Measurements from ENCODE around the gene SUB1. TPM values are rescaled to one million over a fixed set of nuclear protein-coding genes. Genes with fewer than 3 reads are reported as not detected.

The SUB1 gene
- total RNA-seq, 1 donor from 2014 or later: 213 TPM

DNA sequence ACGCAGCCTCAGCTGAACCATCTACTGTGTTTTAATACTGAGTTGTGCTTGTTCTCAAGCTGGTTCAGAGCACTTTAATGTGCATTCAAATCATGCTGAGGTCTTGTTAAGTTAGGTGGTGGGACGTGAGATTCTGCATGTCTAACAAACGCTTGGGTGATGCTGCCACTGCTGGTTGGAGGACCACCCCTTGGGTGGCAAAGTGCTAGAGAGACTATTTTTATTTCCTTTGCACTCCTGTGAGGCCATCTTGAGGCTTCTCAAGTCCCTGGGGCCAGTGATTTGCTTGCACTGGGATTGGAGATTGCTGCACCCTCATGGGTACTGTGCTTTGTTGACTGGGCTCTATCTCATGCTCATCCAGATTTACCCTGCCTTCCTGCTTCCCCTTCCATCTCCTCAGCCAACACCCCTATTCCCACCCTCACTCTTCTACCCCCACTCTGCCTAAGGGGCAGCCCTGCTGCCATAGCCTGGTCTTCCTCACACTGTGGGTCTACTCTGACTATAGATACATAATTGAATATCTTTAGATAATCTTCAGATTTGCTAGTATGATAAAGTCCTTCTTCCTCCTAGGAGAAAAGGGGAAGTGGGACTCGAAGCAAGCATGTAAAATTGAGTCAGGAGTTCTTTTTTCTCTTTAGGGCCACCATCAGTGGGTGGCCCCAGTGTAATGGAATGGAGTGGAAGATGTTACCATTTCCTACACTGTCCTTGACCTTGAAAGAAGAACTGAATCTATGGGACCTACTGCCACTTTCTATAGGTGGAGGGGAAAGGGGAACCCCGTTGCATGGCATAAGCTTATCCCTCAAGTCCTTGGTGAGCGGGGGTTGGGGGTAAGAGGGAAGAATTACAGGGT lies 45.1 kb upstream of the SUB1 start:
- peaks cover 67% of the 10 kb centered on the region for H3K4me1 Mint-ChIP-seq
- DNase-seq (no peak), ATAC-seq (ENCODE audit: low read depth) (peak; percentile 13)
- no peaks in the 10 kb centered on the region for H3K27me3 Mint-ChIP-seq
- peak overlapping the region; percentile 46 for H3K27ac Mint-ChIP-seq
- H3K9me3 Mint-ChIP-seq: no peaks in the 10 kb centered on the region
- H3K36me3 Mint-ChIP-seq (ENCODE audit: low read depth): no peaks in the 10 kb centered on the region
- CTCF ChIA-PET: interaction anchor here (1.1 to 3.5 kb wide), 2 partner anchors 50 kb away, joined by 3 to 18 read pairs; no protein-coding TSS in a partner anchor
- H3K4me3 Mint-ChIP-seq: no peak overlapping the region
- intact Hi-C loops (cut with micrococcal nuclease): loop anchor here (2.0 to 5.0 kb wide), 2 partner anchors 15 to 53 kb away; no protein-coding TSS in a partner anchor
- POLR2A ChIA-PET: no interaction called here
- TF ChIP-seq, protein P1, sequence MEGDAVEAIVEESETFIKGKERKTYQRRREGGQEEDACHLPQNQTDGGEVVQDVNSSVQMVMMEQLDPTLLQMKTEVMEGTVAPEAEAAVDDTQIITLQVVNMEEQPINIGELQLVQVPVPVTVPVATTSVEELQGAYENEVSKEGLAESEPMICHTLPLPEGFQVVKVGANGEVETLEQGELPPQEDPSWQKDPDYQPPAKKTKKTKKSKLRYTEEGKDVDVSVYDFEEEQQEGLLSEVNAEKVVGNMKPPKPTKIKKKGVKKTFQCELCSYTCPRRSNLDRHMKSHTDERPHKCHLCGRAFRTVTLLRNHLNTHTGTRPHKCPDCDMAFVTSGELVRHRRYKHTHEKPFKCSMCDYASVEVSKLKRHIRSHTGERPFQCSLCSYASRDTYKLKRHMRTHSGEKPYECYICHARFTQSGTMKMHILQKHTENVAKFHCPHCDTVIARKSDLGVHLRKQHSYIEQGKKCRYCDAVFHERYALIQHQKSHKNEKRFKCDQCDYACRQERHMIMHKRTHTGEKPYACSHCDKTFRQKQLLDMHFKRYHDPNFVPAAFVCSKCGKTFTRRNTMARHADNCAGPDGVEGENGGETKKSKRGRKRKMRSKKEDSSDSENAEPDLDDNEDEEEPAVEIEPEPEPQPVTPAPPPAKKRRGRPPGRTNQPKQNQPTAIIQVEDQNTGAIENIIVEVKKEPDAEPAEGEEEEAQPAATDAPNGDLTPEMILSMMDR (IDR thresholded peaks at IDR 0.05): no peak

GRCh38 chr5:32541241-32541640 lies 44.1 kb upstream of the SUB1 start:
- Mint-ChIP-seq H3K36me3 (ENCODE audit: low read depth) (no peaks in the 10 kb centered on the region), H3K4me3 (no peak overlapping the region), H3K27me3 (no peaks in the 10 kb centered on the region), H3K4me1 (peaks cover 57% of the 10 kb centered on the region), H3K9me3 (no peaks in the 10 kb centered on the region), H3K27ac (no peak overlapping the region)
- CTCF ChIA-PET: interaction anchor here (0.8 to 1.1 kb wide), 2 partner anchors 49 kb away, joined by 3 to 4 read pairs; no protein-coding TSS in a partner anchor
- intact Hi-C loops (cut with micrococcal nuclease): no loop called here
- ATAC-seq (ENCODE audit: low read depth) (no peak), DNase-seq (no peak)
- POLR2A ChIA-PET: no interaction called here
- TF ChIP-seq, protein P1 (IDR thresholded peaks at IDR 0.05): no peak

DNA sequence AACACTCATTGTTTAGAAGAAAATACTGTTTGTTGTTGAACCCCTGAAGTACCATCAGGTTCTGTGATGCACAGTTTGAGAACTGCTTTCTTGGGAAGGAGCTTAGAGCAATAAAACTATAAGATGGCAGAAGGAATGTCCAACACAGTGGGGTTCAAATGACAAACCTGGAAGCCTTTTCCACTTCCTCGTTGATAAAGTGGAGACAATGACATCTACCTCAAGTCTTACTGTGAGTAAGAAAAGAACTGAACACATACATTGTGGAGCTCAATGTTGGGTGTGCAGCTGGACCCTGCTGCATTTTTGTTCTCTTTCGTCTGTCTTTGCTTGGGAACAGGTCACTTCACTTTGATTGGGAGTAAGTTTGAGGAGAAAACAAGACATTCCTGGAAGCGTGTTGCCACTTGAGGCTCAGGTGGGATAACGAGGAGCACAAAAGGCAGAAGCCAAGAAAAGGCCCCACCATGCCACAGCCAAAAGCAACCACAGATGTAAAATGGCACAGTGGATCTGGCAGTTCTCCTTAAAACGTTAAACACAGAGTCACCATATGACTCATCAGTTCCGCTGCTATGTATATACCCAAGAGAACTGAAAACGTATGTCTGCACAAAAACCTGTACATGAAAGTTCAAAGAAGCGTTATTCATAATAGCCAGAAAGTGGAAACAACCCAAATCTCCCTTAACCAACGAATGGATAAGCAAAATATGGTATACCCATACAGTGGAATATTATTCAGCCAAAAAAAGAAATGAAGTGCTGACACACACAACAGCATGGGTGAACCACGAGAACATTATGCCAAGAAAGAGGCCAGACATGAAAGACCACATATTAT lies 42.9 kb upstream of the SUB1 start:
- DNase-seq (no peak), ATAC-seq (ENCODE audit: low read depth) (no peak)
- Mint-ChIP-seq H3K4me1 (peaks cover 46% of the 10 kb centered on the region), H3K4me3 (no peak overlapping the region), H3K27ac (no peak overlapping the region), H3K27me3 (no peaks in the 10 kb centered on the region), H3K36me3 (ENCODE audit: low read depth) (no peaks in the 10 kb centered on the region), H3K9me3 (no peaks in the 10 kb centered on the region)
- intact Hi-C loops (cut with micrococcal nuclease): no loop called here
- ChIA-PET CTCF (no interaction called here), POLR2A (interaction anchor here (0.7 kb wide), 1 partner anchor 35 kb away, joined by 3 read pairs; no protein-coding TSS in a partner anchor)
- TF ChIP-seq, protein P1 (IDR thresholded peaks at IDR 0.05): no peak

DNA sequence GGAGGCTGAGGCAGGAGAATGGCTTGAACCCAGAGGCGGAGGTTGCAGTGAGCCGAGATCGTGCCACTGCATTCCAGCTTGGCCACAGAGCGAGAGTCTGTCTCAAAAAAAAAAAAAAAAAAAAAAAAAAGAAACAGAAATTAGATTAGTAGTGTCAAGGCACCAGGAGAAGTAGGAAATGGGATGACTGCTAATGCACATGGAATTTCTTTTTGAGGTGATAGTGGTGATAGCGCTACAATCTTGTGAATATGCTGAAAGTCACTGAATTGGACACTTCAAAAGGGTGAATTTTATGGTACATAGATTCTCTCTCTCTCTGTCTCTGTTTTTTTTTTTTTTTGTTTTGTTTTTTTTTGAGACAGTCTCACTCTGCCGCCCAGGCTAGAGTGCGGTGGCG lies 42.1 kb upstream of the SUB1 start:
- H3K4me1 Mint-ChIP-seq: peaks cover 38% of the 10 kb centered on the region
- intact Hi-C loops (cut with micrococcal nuclease): no loop called here
- ChIA-PET CTCF (no interaction called here), POLR2A (interaction anchor here (0.7 kb wide), 1 partner anchor 34 kb away, joined by 3 read pairs; no protein-coding TSS in a partner anchor)
- H3K27me3 Mint-ChIP-seq: no peaks in the 10 kb centered on the region
- no peak overlapping the region for H3K27ac Mint-ChIP-seq
- TF ChIP-seq, protein P1 (IDR thresholded peaks at IDR 0.05): no peak
- no peak overlapping the region for H3K4me3 Mint-ChIP-seq
- no peak for ATAC-seq (ENCODE audit: low read depth)
- no peaks in the 10 kb centered on the region for H3K36me3 Mint-ChIP-seq (ENCODE audit: low read depth)
- no peaks in the 10 kb centered on the region for H3K9me3 Mint-ChIP-seq
- no peak for DNase-seq
